Retinal pigment epithelial cell (primary cell): ENCODE data around the gene LCE2A.
"Not testable (repeated sequence)": the region's sequence is repeated elsewhere in the genome, so short reads cannot be mapped to it uniquely, and the experiment has no call there.

Experiments used
- DNase-seq: peaks from one replicate; pipeline ENCODE4 v3.0.0-alpha.2; 2010; ENCODE audit warnings: low read depth
- H3K4me3 ChIP-seq: 2 replicates; pipeline ENCODE4 v1.5.1; 2011; ENCODE audit warnings: mild to moderate bottlenecking, low read length, control low read depth, moderate library complexity
- CTCF ChIP-seq: conservative IDR thresholded peaks from 2 replicates; pipeline ENCODE4 v1.5.1; 2011; ENCODE audit warnings: low read depth, low read length, control low read depth, inconsistent platforms

The LCE2A gene

GRCh38 chr1:152667648-152668047, 30.5 kb upstream of the LCE2A start:
- no peak overlapping the region for H3K4me3 ChIP-seq
- TF ChIP-seq CTCF, result no peak
- no peak for DNase-seq

GRCh38 chr1:152673016-152673415, 25.1 kb upstream of the LCE2A start:
- DNase-seq, result no peak
- H3K4me3 ChIP-seq, result no peak overlapping the region
- TF ChIP-seq CTCF, result no peak

GRCh38 chr1:152674983-152675382, 23.2 kb upstream of the LCE2A start, which contains the start of gene LCE2C:
Gene LCE2C, plus strand, starts transcription at chr1:152675279. Its CDS starts 737 bp downstream, at chr1:152676016.
- DNase-seq, H3K4me3 ChIP-seq: not testable (repeated sequence)

GRCh38 chr1:152679459-152679858, 18.7 kb upstream of the LCE2A start:
- no peak for TF ChIP-seq CTCF
- no peak overlapping the region for H3K4me3 ChIP-seq
- DNase-seq, result no peak

GRCh38 chr1:152681616-152682015, 16.5 kb upstream of the LCE2A start:
- TF ChIP-seq CTCF, result no peak
- no peak for DNase-seq
- H3K4me3 ChIP-seq, result no peak overlapping the region

GRCh38 chr1:152683846-152684245, 14.3 kb upstream of the LCE2A start:
- no peak for TF ChIP-seq CTCF
- no peak overlapping the region for H3K4me3 ChIP-seq
- no peak for DNase-seq

- not testable (repeated sequence) for DNase-seq, H3K4me3 ChIP-seq
These were observed 12.3 kb upstream of the LCE2A start, which contains the start of gene LCE2B for GRCh38 chr1:152685823-152686222. Gene LCE2B, plus strand, starts transcription at chr1:152686123. Its CDS starts 721 bp downstream, at chr1:152686844.

GRCh38 chr1:152699746-152700145, 1.6 kb downstream of the LCE2A start:
- DNase-seq, result no peak
- H3K4me3 ChIP-seq, result no peak overlapping the region
- TF ChIP-seq CTCF, result no peak
